Trophoblast cell (in vitro differentiated cells and primary cell): Measurements from ENCODE around the gene CWC25.

ENCODE experiments used
- DNase-seq, 2 donors: peaks; one replicate each; pipeline ENCODE4 v3.0.0-alpha.2; 2016
- H2AFZ ChIP-seq: 2 replicates; pipeline ENCODE4 v1.6.1; 2013; ENCODE audit warnings: low read length, moderate library complexity, mild to moderate bottlenecking; ENCODE audit not compliant: insufficient read depth, poor library complexity
- H2AK5ac ChIP-seq: 2 replicates; pipeline ENCODE4 v1.6.1; 2013; ENCODE audit warnings: mild to moderate bottlenecking, low read length
- H2BK120ac ChIP-seq: 2 replicates; pipeline ENCODE4 v1.6.1; 2013; ENCODE audit warnings: low read length, mild to moderate bottlenecking, moderate library complexity; ENCODE audit not compliant: insufficient read depth, poor library complexity
- H2BK12ac ChIP-seq: 2 replicates; pipeline ENCODE4 v1.6.1; 2013; ENCODE audit warnings: mild to moderate bottlenecking, low read length, moderate library complexity
- H2BK5ac ChIP-seq: 2 replicates; pipeline ENCODE4 v1.6.1; 2013; ENCODE audit warnings: low read length, low read depth, moderate library complexity, mild to moderate bottlenecking; ENCODE audit not compliant: poor library complexity
- H3K14ac ChIP-seq: 2 replicates; pipeline ENCODE4 v1.6.1; 2013; ENCODE audit warnings: mild to moderate bottlenecking, low read length
- H3K18ac ChIP-seq: 2 replicates; pipeline ENCODE4 v1.6.1; 2013; ENCODE audit warnings: mild to moderate bottlenecking, low read length
- H3K23ac ChIP-seq: 2 replicates; pipeline ENCODE4 v1.6.1; 2013; ENCODE audit warnings: low read length
- H3K27ac ChIP-seq: 2 replicates; pipeline ENCODE4 v1.5.1; 2013; ENCODE audit warnings: low read depth, mild to moderate bottlenecking, inconsistent platforms, low read length, moderate library complexity
- H3K27me3 ChIP-seq: 2 replicates; pipeline ENCODE4 v1.6.1; 2013; ENCODE audit warnings: inconsistent platforms, mild to moderate bottlenecking, low read length, moderate library complexity; ENCODE audit not compliant: insufficient read depth
- H3K36me3 ChIP-seq, 2 experiments: 1 replicate in 1 of 2; 2 replicates in 1 of 2; pipeline ENCODE4 v1.6.1; 2013; ENCODE audit warnings: low read length in 2 of 2, mild to moderate bottlenecking in 2 of 2, moderate library complexity in 1 of 2; ENCODE audit not compliant: insufficient read depth in 2 of 2, control insufficient read depth in 1 of 2
- H3K4ac ChIP-seq: 2 replicates; pipeline ENCODE4 v1.6.1; 2013; ENCODE audit warnings: low read depth, mild to moderate bottlenecking, low read length, moderate library complexity
- H3K4me1 ChIP-seq, 2 experiments: 1 replicate in 1 of 2; 2 replicates in 1 of 2; pipeline ENCODE4 v1.6.1; 2013; ENCODE audit warnings: low read length in 2 of 2, mild to moderate bottlenecking in 2 of 2, moderate library complexity in 1 of 2; ENCODE audit not compliant: insufficient read depth in 2 of 2, control insufficient read depth in 1 of 2
- H3K4me2 ChIP-seq: 2 replicates; pipeline ENCODE4 v1.6.1; 2013; ENCODE audit warnings: inconsistent platforms, mild to moderate bottlenecking, low read length, moderate library complexity
- H3K4me3 ChIP-seq: 2 replicates; pipeline ENCODE4 v1.5.1; 2013; ENCODE audit warnings: mild to moderate bottlenecking, low read depth, low read length, inconsistent platforms
- H3K79me1 ChIP-seq: one replicate; pipeline ENCODE4 v1.6.1; 2013; ENCODE audit warnings: low read length
- H3K79me2 ChIP-seq: 2 replicates; pipeline ENCODE4 v1.6.1; 2013; ENCODE audit warnings: low read length, mild to moderate bottlenecking; ENCODE audit not compliant: control insufficient read depth, insufficient read depth, poor library complexity
- H3K9ac ChIP-seq: 2 replicates; pipeline ENCODE4 v1.6.1; 2013; ENCODE audit warnings: mild to moderate bottlenecking, low read length
- H3K9me3 ChIP-seq: 2 replicates; pipeline ENCODE4 v1.6.1; 2013; ENCODE audit warnings: low read depth, mild to moderate bottlenecking, control low read depth, inconsistent platforms, low read length; ENCODE audit not compliant: insufficient read depth
- H4K12ac ChIP-seq: 2 replicates; pipeline ENCODE4 v1.6.1; 2013; ENCODE audit warnings: low read depth, mild to moderate bottlenecking, low read length, moderate library complexity
- H4K8ac ChIP-seq: 2 replicates; pipeline ENCODE4 v1.6.1; 2013; ENCODE audit warnings: low read depth, mild to moderate bottlenecking, low read length, moderate library complexity
- H4K91ac ChIP-seq: one replicate; pipeline ENCODE4 v1.6.1; 2013; ENCODE audit warnings: low read depth, mild to moderate bottlenecking, low read length, moderate library complexity
- WGBS: extraction: QIAGEN DNeasy Blood & Tissue Kit; methylation state at CpG from one replicate; pipeline ENCODE4 v1.1.7; 2013; ENCODE audit warnings: missing lambda C conversion rate; ENCODE audit not compliant: insufficient read length, insufficient coverage; ENCODE audit errors: extremely low coverage; 5-methylcytosine and 5-hydroxymethylcytosine counted together

The CWC25 gene

DNA sequence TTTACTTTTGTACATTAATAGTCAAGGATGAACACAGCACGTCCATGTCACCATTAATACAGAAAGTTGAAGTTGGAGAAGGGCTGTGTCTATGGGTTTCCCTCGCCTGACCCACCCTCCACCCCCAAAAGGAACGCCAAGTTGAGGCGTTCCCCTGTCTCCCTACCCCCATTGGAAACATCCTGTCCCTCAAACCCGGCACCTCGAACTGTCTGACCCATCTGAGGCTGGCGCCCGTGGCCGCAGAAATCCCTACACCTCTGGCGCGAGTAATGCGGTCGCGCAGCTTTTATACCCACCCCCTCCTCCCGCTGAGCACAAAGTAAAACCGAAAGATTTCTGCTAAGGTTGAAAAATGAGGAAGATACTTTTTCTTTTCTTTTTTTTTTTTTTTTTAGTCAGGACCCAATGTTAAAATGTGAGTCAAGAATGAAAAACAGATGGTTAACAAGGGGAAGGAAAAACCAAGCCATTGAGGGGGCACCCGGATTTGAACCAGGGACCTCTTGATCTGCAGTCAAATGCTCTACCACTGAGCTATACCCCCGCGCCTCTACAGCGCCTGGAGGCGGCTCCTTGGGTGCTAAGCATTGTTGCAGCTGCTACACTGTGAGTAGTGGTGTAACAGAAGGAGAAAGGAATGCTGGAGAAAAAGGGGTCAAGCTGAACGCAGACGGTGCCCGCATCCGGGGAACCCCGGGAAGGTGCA, 43.9 kb upstream of the CWC25 start:
- H3K36me3 ChIP-seq = peaks cover 6% of the 10 kb centered on the region in 2 experiments
- peak overlapping the region; percentile 90 for H3K4me3 ChIP-seq
- H4K8ac ChIP-seq = peak overlapping the region; percentile 88
- H3K9me3 ChIP-seq = no peaks in the 10 kb centered on the region
- no peak overlapping the region for H3K23ac ChIP-seq
- peak overlapping the region; percentile 96 for H2BK5ac ChIP-seq
- H2AK5ac ChIP-seq = peak overlapping the region; percentile 71
- DNase-seq = peak; percentile 91 to 94
- peak overlapping the region; percentile 96 for H4K91ac ChIP-seq
- peak overlapping the region; percentile 55 for H2BK12ac ChIP-seq
- H3K9ac ChIP-seq = peak overlapping the region; percentile 90
- peak overlapping the region; percentile 96 for H3K27ac ChIP-seq
- peak overlapping the region; percentile 85 for H3K14ac ChIP-seq
- WGBS = no CpG with 5 or more reads among the region's 26 CpGs
- H4K12ac ChIP-seq = peak overlapping the region; percentile 81
- H2BK120ac ChIP-seq = peak overlapping the region; percentile 95
- peak overlapping the region; percentile 91 for H3K4ac ChIP-seq
- H3K4me1 ChIP-seq = peaks cover 19 to 29% of the 10 kb centered on the region in 2 experiments
- peak overlapping the region; percentile 57 for H2AFZ ChIP-seq
- H3K79me2 ChIP-seq = peaks cover 32% of the 10 kb centered on the region
- peaks cover 33% of the 10 kb centered on the region for H3K79me1 ChIP-seq
- H3K27me3 ChIP-seq = no peaks in the 10 kb centered on the region
- H3K18ac ChIP-seq = peak overlapping the region; percentile 93
- peak overlapping the region; percentile 65 for H3K4me2 ChIP-seq

GRCh38 chr17:38867968-38868816, 43.1 kb upstream of the CWC25 start:
- H2AFZ ChIP-seq = peak overlapping the region; percentile 52
- peak overlapping the region; percentile 65 for H3K4me2 ChIP-seq
- no peak overlapping the region for H2AK5ac ChIP-seq
- H2BK12ac ChIP-seq = peak overlapping the region; percentile 2
- peak overlapping the region; percentile 20 for H3K18ac ChIP-seq
- peak overlapping the region; percentile 24 for H3K4ac ChIP-seq
- no peaks in the 10 kb centered on the region for H3K9me3 ChIP-seq
- no peak overlapping the region for H3K23ac ChIP-seq
- H4K91ac ChIP-seq = peak overlapping the region; percentile 62
- no CpG with 5 or more reads among the region's 25 CpGs for WGBS
- peaks cover 3 to 5% of the 10 kb centered on the region in 2 experiments for H3K36me3 ChIP-seq
- peaks cover 28% of the 10 kb centered on the region for H3K79me2 ChIP-seq
- peak overlapping the region; percentile 60 for H3K9ac ChIP-seq
- peak overlapping the region; percentile 48 for H3K4me3 ChIP-seq
- H2BK5ac ChIP-seq = peak overlapping the region; percentile 84
- no peaks in the 10 kb centered on the region for H3K27me3 ChIP-seq
- peak overlapping the region; percentile 48 for H3K14ac ChIP-seq
- H4K8ac ChIP-seq = peak overlapping the region; percentile 38
- H4K12ac ChIP-seq = peak overlapping the region; percentile 6
- peak overlapping the region; percentile 60 for H2BK120ac ChIP-seq
- H3K27ac ChIP-seq = peak overlapping the region; percentile 93
- DNase-seq = peak; percentile 86 to 93
- H3K4me1 ChIP-seq = peaks cover 13 to 22% of the 10 kb centered on the region in 2 experiments
- peaks cover 31% of the 10 kb centered on the region for H3K79me1 ChIP-seq

- Histone ChIP-seq H4K8ac (peak overlapping the region; percentile 38), H3K4me1 (peaks cover 9 to 15% of the 10 kb centered on the region in 2 experiments), H3K9ac (peak overlapping the region; percentile 33), H2AK5ac (no peak overlapping the region), H2AFZ (no peak overlapping the region), H2BK5ac (peak overlapping the region; percentile 84), H3K27me3 (no peaks in the 10 kb centered on the region), H3K18ac (peak overlapping the region; percentile 43), H4K12ac (no peak overlapping the region), H3K79me2 (peaks cover 22% of the 10 kb centered on the region), H3K4me3 (peak overlapping the region; percentile 48), H2BK120ac (peak overlapping the region; percentile 21), H3K4me2 (peak overlapping the region; percentile 65), H3K14ac (peak overlapping the region; percentile 48), H3K23ac (no peak overlapping the region), H3K27ac (peak overlapping the region; percentile 93), H3K9me3 (no peaks in the 10 kb centered on the region), H3K36me3 (peaks cover 0 to 2% of the 10 kb centered on the region in 2 experiments), H4K91ac (peak overlapping the region; percentile 62), H3K79me1 (peaks cover 31% of the 10 kb centered on the region), H2BK12ac (no peak overlapping the region), H3K4ac (no peak overlapping the region)
- peak; percentile 41 to 77 for DNase-seq
- WGBS = no CpG with 5 or more reads among the region's 31 CpGs
Observed at GRCh38 chr17:38867179-38867967, 42.3 kb upstream of the CWC25 start.
